GM19351 (cell line): Measurements from ENCODE around the gene FAM171A1.
"Not testable (repeated sequence)": the region's sequence is repeated elsewhere in the genome, so short reads cannot be mapped to it uniquely, and the experiment has no call there.

Experiments used
- ATAC-seq: cut with Tn5 transposase; IDR thresholded peaks from one replicate; pipeline ENCODE4 v1.9.1; 2021; ENCODE audit warnings: mild to moderate bottlenecking, moderate library complexity; ENCODE audit not compliant: unreplicated experiment

FAM171A1 gene

GRCh38 chr10:15321431-15322341, 49.4 kb downstream of the FAM171A1 start:
- ATAC-seq, result no peak

GRCh38 chr10:15320522-15321203, 50.4 kb downstream of the FAM171A1 start:
- ATAC-seq, result no peak

DNA sequence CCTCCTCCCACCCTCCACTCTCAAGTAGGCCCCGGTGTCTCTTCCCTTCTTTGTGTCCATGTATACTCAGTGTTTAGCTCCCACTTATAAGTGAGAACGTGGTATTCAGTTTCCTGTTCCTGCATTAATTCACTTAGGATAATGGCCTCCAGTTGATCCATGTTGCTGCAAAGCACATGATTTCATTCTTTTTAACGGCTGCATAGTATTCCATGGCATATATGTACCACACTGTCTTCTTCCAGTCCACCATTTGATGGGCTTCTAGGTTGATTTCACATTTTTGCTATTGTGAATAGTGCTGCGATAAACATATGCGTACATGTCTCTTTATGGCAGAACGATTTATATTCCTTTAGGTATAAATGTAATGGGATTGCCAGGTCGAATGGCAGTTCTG, 51.0 kb downstream of the FAM171A1 start:
- ATAC-seq, result no peak

DNA sequence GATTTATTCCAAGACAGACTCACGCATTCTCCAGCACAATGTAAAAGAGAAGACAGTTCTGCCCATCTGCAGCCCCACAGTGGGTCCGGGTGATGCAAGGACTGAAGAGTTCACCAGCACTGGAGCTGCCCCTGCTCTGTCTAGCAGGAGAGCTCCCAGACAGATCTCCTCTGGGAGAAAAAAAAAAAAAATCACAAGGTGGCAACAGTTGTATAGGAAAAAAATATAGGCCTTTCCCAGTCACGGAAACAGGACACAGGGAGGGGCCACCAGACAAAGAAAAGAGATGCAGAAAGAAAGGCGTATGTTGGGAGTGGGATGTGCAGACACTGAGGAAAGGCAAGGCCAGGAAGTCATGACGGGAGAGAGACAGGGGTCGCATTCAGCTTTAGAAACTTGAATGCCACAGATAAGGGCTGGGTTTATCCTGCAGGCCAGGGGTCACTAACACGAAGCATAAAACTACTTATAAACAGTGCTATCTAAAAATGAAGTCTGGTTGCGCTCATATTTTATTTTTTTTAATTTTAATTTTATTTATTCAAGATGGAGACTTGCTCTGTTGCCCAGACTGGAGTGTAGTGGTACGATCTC, 54.1 kb downstream of the FAM171A1 start:
- no peak for ATAC-seq

GRCh38 chr10:15316145-15316544, 54.9 kb downstream of the FAM171A1 start:
- ATAC-seq, result no peak

DNA sequence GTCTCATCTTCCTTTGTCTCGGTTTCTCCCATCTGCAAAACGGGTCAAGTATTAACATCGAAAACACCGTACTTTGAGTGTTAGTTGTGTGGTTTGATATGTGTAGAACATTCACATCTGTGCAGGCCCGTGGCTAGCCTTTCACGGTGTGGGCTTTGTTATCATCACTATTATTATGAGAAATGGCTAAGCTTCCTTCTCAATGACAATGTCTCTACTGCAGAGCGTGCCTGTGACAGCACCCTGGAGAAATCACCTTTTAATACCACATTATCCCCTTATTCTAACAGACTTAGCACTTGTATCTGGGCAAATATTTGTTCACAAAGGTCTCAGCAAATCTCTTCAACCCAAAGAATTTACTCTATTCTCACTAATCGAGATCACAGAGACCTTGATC, 55.8 kb downstream of the FAM171A1 start:
- no peak for ATAC-seq

DNA sequence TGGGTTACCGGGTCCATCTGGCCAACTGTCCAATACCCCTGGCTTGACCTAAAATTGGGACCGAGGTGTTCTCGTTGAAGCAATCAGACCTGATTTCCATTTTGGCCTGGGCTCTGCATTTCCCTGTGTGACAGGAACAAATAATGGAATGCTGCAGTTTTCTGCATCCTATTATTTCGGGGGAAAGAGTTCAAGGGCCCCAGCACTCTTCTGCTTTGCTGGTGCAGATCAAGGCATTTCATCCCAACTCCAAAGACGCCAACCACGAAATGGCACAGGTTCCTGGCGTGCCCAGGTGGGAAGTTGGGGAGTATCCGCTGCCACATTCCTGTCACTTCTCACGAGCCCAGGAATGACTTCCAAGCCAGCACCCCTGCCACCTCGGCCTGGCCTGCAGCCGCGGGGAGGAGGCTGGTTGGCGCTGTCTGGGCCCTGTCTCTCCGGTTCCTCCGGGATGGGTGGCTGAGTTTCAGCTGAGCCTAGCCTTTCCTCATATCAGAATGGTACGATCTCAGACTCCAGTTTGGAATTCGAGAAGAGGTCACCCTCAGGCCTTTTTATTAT, 56.5 kb downstream of the FAM171A1 start:
- ATAC-seq, result no peak

DNA sequence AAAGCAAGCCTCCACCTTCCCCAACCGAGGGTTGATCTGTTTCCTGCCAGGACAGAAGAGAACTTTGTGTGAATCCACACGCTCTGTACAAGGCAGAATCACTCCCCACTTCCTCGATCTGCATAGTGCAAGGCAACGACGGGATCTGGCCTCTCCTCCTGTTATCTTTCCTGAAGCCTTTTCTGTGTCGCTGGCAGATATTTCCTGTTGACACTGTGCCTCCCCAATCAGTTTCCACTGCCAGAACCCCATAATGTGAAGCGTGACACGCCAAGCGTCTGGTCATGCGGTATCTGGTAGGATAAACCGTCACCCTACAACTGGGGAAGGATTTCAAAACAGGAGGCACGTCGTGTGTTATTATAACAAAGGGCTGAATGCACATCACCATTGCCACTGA, 57.2 kb downstream of the FAM171A1 start:
- no peak for ATAC-seq

GRCh38 chr10:15313047-15313446, 58.0 kb downstream of the FAM171A1 start:
- ATAC-seq, result no peak

- no peak for ATAC-seq
These were observed 59.4 kb downstream of the FAM171A1 start for GRCh38 chr10:15311569-15312280.

DNA sequence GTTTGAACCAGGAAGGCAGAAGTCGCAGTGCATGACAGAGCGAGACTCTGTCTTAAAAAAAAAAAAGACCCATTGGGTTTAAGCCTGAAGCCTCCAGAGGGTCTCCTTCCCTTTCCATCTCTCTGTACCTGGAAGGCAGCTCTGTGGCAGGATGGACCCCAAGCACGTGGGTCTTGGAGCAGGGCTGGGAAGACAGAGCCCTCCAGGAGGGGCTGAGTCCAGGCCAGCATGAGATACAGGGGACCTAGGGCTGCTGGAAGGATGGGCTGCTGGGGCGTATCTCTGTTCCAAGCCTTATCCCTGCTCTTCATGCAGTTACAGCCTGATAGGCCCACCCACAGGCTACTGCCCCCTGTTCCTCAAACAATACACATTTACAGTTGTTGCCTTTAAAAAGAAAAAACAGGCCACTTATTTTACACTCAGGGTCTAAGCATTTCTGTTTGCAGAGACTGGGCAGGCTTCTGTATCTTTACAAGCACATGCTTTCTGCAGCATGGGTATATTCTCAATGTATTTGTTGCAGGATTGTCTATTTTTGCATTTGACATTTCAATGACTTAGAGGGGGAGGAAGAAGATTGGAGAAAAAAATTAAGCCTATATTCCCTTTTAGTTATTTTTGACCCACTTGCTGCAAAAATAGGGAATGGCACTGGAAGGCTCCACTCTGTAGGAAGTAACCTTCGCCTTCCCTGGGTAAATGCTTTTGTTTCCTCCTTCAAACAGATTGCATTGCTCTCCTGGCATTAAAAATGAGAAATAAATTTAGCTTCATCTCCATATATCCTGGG, 60.1 kb downstream of the FAM171A1 start:
- ATAC-seq, result no peak

GRCh38 chr10:15309221-15309620, 61.9 kb downstream of the FAM171A1 start:
- no peak for ATAC-seq

GRCh38 chr10:15306735-15307280, 64.3 kb downstream of the FAM171A1 start:
- no peak for ATAC-seq

GRCh38 chr10:15305634-15306033, 65.5 kb downstream of the FAM171A1 start:
- ATAC-seq, result no peak

GRCh38 chr10:15305161-15305560, 65.9 kb downstream of the FAM171A1 start:
- no peak for ATAC-seq

GRCh38 chr10:15302188-15302956, 68.7 kb downstream of the FAM171A1 start:
- not testable (repeated sequence) for ATAC-seq

DNA sequence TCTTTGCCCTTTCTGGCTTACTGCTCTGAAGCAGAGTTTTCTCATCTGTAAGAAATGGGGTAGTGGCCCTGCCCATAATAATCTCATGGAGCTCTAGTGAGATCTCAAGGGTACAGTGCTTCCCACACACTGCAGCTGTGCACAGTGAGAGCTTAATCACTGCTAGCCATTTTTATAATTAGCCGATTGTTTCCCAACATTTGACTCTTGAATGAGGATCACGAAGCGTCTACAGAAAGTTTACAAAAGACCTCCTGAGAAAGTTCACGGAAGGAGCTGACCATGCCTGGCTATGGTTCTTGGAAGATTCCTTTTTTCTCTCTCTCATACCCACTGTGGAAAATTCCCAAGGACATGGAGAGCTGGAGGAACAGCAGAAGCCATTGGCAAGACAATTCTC, 70.4 kb downstream of the FAM171A1 start:
- ATAC-seq, result no peak

GRCh38 chr10:15300145-15300544, 70.9 kb downstream of the FAM171A1 start:
- ATAC-seq, result no peak

DNA sequence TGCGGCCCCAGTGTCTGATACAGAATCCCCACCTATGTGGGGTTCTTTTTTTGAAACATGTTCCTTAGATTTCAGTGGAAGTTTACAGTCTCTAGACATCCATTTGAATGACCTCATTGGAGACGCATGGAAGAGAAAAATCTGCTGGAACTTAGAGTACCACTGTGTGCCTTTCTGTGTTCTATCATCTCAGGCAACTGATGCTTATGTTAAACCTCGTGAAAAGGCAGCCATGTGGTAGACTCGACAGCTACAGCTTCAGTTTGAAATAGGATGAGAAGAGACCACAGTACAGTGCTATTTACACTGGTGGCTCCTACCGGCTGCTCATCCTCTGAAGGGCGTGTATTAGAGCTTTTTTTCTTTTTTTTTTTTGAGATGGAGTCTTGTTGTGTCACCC, 74.4 kb downstream of the FAM171A1 start:
- no peak for ATAC-seq
